HG03558 (cell line): Measurements from ENCODE around the gene RAD51B.

Source experiments
- ATAC-seq: cut with Tn5 transposase; IDR thresholded peaks from one replicate; pipeline ENCODE4 v1.9.1; 2021; ENCODE audit warnings: moderate number of reproducible peaks; ENCODE audit not compliant: unreplicated experiment; ENCODE audit errors: extremely low read depth

RAD51B gene

GRCh38 chr14:68542346-68542745 lies 722.8 kb downstream of the RAD51B start:
- no peak for ATAC-seq

DNA sequence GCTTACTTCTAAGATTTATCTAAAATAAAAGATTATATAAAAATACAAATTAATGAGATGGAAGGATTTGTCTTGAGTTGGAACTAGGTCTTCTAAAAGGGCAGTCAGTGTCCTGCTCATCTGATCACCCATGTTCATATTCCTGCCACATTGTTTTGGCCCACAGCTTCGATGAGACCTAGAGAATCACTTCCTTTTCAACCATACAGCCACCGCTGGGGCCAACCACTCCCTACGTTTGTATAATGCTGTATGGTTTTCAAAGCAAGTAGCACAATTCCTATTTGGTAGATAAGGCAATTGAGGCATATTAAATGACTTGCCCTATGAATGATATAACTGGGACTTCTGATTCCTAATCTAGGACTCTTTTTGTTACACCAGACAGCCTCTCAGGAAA lies 723.9 kb downstream of the RAD51B start:
- no peak for ATAC-seq

- no peak for ATAC-seq
Observed at GRCh38 chr14:68544081-68544892, 724.7 kb downstream of the RAD51B start.

GRCh38 chr14:68546839-68547238 lies 727.3 kb downstream of the RAD51B start:
- ATAC-seq = no peak

DNA sequence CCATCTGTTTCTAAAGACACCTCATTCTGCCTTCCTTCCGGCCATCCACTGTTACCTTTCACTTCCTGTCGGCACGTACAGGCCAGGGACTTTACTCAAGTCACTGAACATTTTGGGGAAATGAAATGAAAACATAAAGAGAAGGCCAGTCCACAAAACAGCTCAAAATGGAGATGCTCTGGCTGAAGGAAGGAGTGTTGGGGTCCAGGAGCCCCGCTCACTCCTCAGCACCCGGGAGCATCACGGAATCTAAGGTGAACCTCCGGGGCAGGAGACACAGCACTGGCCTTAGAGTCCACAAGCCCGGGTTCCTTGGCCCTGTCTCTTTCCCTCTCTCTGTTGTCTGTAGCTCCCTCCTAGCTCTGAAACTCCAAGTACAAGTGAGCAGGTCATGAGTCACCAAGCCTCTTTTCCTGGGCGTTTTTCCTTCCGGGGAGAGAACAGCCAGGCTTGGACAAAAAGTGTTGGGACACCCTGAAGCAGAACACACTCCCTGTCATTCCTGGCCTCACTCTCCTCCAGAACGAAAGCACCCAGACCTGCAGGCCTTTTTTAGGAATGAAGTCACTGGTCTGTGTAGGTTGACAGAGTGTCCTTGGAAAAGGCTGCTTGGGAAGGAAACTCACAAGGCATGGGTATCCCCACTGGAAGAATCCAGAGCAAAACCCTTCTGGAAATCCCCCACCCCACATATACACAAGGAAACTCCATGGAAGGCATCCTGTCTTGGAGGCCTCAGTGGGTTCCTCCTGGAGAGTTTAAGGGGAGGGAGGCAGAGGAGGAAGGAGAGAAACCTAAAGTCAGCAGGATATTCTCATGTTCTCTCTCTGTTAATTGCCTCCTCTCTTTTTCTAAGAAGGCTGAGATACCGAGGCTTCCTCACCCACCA lies 728.0 kb downstream of the RAD51B start:
- ATAC-seq = no peak

DNA sequence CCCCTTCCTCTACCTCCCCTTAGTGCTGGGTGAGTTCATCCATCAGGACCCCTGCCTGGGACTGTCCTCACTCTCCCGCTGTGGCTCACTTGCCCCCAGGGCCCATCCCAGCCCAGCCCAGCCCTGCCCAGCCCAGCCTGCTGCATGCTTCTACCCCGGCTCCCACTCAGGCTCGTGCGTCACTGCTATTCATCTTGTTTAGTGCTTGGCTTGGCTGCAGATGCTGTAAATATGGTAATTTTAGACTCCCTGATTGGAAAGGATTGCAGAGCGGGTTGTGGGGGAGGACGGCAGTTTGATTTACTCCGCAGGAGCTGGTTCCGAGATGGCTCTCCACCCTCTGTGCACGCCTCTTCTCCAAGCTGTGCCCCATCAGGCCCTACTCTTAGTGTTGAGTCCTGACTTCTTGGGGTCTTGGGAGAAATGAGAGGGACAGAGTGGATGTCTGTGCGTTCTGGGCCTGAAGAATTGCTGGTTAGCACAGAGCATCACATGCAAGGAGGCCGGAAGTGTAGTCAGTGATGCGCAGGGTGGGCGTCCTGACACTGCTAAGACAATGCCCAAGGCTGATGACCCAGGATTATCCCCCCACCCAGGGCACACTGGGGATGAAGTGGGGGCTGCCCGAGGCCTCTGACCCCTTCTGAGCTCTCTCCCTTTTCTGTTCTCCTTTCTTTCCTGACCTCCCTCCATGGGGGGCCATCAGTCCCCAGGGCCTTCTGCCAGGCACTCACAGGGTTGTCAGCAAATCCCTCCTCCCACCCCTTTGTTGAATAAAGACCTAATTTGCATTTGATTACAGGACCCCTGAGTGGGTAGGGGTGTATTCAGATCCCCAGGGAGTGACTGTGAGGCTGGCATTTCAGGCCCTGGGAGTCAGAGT lies 728.9 kb downstream of the RAD51B start:
- no peak for ATAC-seq

GRCh38 chr14:68550338-68550715 lies 730.7 kb downstream of the RAD51B start:
- no peak for ATAC-seq

DNA sequence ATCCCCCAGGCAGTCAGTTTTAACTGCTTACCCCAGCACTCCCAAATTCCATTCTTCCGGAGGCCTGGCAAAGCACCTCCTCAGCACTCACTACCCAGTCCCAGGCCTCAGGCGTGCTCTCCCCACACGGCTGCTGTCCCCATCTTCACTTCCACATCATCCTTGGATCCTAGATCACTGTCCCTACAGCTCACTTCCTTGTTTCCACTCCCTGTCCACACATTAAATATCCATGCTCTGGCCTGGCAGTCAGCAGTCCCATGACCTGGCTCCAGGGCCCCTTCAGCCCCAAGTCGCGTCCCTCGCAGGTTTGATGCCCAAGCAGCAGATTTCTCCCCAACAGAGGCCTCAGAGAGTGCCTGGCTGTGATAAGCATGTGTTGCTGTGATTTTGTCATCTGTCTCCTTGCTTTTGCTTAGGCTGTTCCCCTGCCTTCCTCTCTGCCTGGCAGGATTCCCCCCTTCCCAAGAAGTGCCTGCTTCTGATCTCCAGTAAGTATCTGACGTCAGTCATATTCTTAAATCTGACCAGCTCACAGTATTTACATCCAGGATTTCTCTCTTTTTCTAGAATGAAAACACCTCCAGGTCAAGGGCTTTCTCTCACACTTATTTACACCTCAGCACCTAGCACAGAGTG lies 731.6 kb downstream of the RAD51B start:
- no peak for ATAC-seq

DNA sequence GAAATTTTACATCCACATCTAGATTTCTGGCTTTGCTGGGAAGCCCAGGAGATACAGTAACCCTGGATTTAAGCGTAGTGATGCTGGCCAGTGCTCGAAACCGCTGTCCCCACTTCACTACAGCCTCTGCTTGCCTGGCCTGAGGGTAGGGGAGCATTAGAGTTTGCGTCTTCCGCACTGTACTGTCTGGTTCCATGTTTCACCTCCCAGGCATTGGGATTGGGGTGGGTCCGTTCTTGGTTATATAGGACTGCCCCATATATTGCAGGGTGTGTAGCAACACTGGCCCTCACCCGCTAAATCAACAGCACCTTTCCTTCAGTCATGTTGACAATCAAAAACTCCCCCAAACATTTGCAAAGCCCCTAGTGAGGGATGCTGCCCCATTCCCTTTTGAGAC lies 732.5 kb downstream of the RAD51B start:
- no peak for ATAC-seq

- ATAC-seq = no peak
Observed at GRCh38 chr14:68552602-68553001, 733.0 kb downstream of the RAD51B start.

DNA sequence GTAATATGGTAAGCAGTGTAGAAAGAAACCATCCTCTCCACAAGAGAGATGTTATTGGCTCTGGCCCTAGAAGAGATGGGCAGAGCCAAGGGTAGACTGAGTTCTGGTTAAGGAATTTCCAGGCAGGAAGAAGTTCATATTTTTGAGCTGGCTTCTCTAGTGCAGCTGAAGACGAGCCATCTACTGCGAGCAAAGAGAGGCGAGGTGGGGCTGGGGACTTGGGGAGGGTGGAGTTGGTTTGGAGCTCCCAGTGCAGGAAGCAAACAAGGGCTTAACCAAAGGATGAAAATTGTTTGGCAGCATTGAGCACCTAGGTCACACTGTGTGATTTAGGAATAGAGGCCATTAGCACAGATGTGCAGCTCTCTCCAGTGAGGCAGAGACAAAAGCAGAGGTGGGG lies 733.7 kb downstream of the RAD51B start:
- ATAC-seq = no peak

- ATAC-seq = no peak
Observed at GRCh38 chr14:68554231-68554630, 734.7 kb downstream of the RAD51B start.

DNA sequence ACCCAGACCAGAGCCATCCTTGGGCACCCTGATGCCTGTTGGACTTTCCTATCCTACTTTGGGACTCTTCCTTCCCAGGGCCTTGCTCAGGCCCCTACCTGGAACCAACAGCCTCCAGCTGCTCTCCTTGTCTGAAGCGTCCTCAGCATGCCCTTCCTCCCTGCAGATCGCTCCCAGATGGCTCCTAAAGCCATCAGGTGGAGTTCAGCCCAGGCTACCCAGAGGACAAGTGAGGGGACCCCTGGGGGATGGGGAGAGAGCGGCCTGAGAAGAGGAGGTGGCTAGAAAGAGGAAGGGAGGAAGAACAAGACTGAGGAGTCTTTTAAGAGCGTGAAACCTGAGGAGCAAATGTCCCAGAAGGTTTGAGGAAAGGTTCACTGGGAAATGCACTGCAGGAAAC lies 736.7 kb downstream of the RAD51B start:
- no peak for ATAC-seq

- ATAC-seq = no peak
Observed at GRCh38 chr14:68557648-68558047, 738.1 kb downstream of the RAD51B start.

DNA sequence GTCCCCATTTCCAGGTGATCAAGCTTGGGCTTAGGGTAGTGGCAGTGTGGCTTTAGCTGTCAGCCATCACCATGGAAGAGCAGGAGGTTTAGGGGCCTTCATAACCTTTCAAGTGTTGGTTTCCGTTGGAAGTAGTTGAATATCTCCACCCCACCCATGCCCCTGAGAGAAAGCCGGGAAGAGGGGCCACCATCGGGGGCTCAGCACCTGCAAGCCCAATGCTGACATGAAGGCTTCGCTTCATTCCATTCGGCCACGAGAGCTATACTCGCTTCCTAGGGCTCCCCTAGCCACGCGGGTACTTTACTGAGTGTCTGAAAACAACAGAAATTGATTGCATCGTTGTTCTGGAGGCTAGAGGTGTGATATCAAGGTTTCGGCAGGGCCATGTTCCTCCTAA lies 738.5 kb downstream of the RAD51B start:
- ATAC-seq = no peak

GRCh38 chr14:68559949-68560348 lies 740.4 kb downstream of the RAD51B start:
- no peak for ATAC-seq

- ATAC-seq = no peak
Observed at GRCh38 chr14:68561531-68562007, 742.0 kb downstream of the RAD51B start.

DNA sequence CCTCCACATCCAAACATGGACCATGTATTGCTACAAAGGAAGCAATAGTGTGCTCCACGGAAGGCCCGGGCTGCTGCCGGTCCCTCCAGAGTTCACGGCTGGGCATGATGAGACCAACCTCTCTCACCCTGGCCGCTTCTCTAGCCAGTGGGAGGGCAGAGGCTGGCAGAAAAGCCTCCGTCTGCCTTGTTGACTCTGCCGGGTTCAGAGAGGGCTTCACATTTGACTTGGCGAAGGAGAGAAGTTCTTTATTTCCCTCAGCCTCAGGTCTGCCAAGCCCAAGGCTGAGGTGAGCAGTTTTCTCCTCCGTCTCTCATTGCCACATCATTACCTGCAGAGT lies 743.3 kb downstream of the RAD51B start:
- ATAC-seq = no peak

DNA sequence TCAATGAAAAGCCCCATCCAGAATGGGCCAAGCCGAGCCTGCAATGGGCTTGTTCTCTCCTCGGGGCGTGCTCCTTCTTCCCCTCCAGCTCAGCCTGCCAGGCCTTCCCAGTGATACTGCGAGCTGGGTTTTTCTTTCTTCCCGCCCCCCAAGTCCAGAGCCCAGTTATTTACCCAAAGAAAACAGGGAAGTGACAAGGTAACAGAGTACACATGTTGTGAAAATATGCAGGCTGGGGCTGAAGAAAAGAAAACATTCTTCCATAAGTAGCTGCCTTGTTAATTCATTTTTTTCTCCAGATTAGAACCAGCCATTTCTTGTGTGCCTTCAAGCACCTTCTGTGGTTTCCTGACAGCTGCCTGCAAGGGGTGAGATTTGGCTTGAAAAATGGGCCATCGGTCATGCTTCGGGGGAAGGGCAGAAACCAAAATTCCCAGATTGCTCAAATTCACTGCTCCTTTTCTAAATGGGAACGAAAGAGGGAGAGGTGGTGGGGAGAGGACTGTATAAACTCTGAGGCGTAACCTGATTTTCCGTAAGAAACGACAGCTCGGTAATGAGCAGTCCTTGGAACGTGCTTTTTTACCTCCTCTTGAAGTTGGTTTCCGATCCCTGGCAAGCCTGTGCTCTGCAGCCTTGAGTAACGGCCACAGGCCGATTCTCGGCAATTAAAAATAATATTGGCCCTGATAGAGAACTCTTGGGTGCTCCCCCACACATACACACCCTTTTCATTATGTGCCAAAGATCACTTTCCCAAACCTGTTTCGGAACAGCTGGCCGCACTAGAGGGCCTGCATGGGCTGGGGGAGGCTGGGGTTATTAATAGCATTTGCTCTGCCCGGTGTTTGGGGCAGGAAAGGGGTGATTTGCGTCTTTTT lies 743.9 kb downstream of the RAD51B start:
- ATAC-seq = no peak
